Astrocyte (in vitro differentiated cells and primary cell): ENCODE data around the gene LMBRD1.

ENCODE experiments used
- EZH2 ChIP-seq: IDR thresholded peaks from 2 replicates; pipeline ENCODE4 v1.6.1; 2012; ENCODE audit warnings: mild to moderate bottlenecking, low read length, inconsistent platforms; ENCODE audit not compliant: insufficient read depth
- TF ChIP-seq, protein P1 (sequence below): IDR thresholded peaks from 2 replicates; pipeline ENCODE4 v1.5.1; 2011; ENCODE audit warnings: low read depth, mild to moderate bottlenecking, inconsistent platforms, low read length, moderate library complexity; ENCODE audit not compliant: insufficient read depth

- TF ChIP-seq, protein P1, sequence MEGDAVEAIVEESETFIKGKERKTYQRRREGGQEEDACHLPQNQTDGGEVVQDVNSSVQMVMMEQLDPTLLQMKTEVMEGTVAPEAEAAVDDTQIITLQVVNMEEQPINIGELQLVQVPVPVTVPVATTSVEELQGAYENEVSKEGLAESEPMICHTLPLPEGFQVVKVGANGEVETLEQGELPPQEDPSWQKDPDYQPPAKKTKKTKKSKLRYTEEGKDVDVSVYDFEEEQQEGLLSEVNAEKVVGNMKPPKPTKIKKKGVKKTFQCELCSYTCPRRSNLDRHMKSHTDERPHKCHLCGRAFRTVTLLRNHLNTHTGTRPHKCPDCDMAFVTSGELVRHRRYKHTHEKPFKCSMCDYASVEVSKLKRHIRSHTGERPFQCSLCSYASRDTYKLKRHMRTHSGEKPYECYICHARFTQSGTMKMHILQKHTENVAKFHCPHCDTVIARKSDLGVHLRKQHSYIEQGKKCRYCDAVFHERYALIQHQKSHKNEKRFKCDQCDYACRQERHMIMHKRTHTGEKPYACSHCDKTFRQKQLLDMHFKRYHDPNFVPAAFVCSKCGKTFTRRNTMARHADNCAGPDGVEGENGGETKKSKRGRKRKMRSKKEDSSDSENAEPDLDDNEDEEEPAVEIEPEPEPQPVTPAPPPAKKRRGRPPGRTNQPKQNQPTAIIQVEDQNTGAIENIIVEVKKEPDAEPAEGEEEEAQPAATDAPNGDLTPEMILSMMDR, result no peak
- no peak for TF ChIP-seq EZH2
Observed at GRCh38 chr6:69790629-69791028, 6.2 kb downstream of the LMBRD1 start.
